Kidney epithelial cell (primary cell): ENCODE measurements around the gene UPK3A. TPM values are rescaled to one million over a fixed set of nuclear protein-coding genes. Genes with fewer than 3 reads are reported as not detected.
"Not testable (repeated sequence)": the region's sequence is repeated elsewhere in the genome, so short reads cannot be mapped to it uniquely, and the experiment has no call there.

Source experiments
- DNase-seq: peaks from one replicate; pipeline ENCODE4 v3.0.0-alpha.2; 2010; ENCODE audit warnings: low read depth
- H3K27me3 ChIP-seq: 2 replicates; pipeline ENCODE4 v1.6.0; 2011; ENCODE audit warnings: low read length; ENCODE audit not compliant: control insufficient read depth, insufficient read depth
- H3K36me3 ChIP-seq: 2 replicates; pipeline ENCODE4 v1.5.1; 2011; ENCODE audit warnings: low read length; ENCODE audit not compliant: control insufficient read depth, insufficient read depth
- H3K4me3 ChIP-seq: 2 replicates; pipeline ENCODE4 v1.5.1; 2011; ENCODE audit warnings: low read depth, mild to moderate bottlenecking, control low read depth, low read length
- CTCF ChIP-seq: IDR thresholded peaks from 2 replicates; pipeline ENCODE4 v1.5.1; 2011; ENCODE audit warnings: mild to moderate bottlenecking, moderate library complexity, low read length, control low read depth, inconsistent platforms; ENCODE audit not compliant: insufficient read depth, poor library complexity, severe bottlenecking
- total RNA-seq: library from RNA; depleted of rRNA; stranded (reverse); fragments of >200 nt; gene quantifications from 2 replicates; pipeline ENCODE4 v1.2.3, GENCODE V29; 2015

The UPK3A gene
- total RNA-seq, 1 donor from 2014 or later = not detected

- TF ChIP-seq CTCF = no peak
- no peak for DNase-seq
- H3K36me3 ChIP-seq = no peaks in the 10 kb centered on the region
- no peaks in the 10 kb centered on the region for H3K27me3 ChIP-seq
- no peak overlapping the region for H3K4me3 ChIP-seq
These were observed 39.6 kb downstream of the UPK3A start for GRCh38 chr22:45324311-45324711.

- H3K27me3 ChIP-seq, H3K4me3 ChIP-seq, DNase-seq, H3K36me3 ChIP-seq: not testable (repeated sequence)
These were observed 43.5 kb downstream of the UPK3A start for GRCh38 chr22:45328261-45328660.

GRCh38 chr22:45328822-45329529 lies 44.2 kb downstream of the UPK3A start:
- DNase-seq = no peak
- Histone ChIP-seq H3K27me3 (no peaks in the 10 kb centered on the region), H3K4me3 (no peak overlapping the region), H3K36me3 (no peaks in the 10 kb centered on the region)
- no peak for TF ChIP-seq CTCF

- H3K4me3 ChIP-seq = no peak overlapping the region
- no peaks in the 10 kb centered on the region for H3K27me3 ChIP-seq
- no peak for TF ChIP-seq CTCF
- DNase-seq = no peak
- no peaks in the 10 kb centered on the region for H3K36me3 ChIP-seq
These were observed 44.8 kb downstream of the UPK3A start for GRCh38 chr22:45329530-45329936.

GRCh38 chr22:45330548-45330947 lies 45.8 kb downstream of the UPK3A start:
- DNase-seq = no peak
- H3K4me3 ChIP-seq = no peak overlapping the region
- TF ChIP-seq CTCF = no peak
- H3K36me3 ChIP-seq = no peaks in the 10 kb centered on the region
- no peaks in the 10 kb centered on the region for H3K27me3 ChIP-seq

- TF ChIP-seq CTCF = no peak
- DNase-seq = no peak
- no peak overlapping the region for H3K4me3 ChIP-seq
- no peaks in the 10 kb centered on the region for H3K36me3 ChIP-seq
- no peaks in the 10 kb centered on the region for H3K27me3 ChIP-seq
These were observed 46.7 kb downstream of the UPK3A start for GRCh38 chr22:45331486-45331885.
